H54 (cell line): Measurements from ENCODE around the gene LDAH.
A peak's percentile ranks its signal among the peaks of the same experiment; 100 is the strongest.

Experiments
- DNase-seq: peaks from one replicate; pipeline ENCODE4 v3.0.0; 2011; ENCODE audit warnings: low spot score, mixed read lengths; ENCODE audit not compliant: insufficient read length
- FAIRE-seq: peaks from 3 replicates; lab custom pipeline; 2011; peaks lifted over from hg19 to GRCh38; lab: Jason Lieb, UNC
- POLR2A ChIP-seq: IDR thresholded peaks from 2 replicates; pipeline ENCODE4 v1.6.1; 2011; ENCODE audit warnings: low read depth, mild to moderate bottlenecking, low read length

Gene LDAH

DNA sequence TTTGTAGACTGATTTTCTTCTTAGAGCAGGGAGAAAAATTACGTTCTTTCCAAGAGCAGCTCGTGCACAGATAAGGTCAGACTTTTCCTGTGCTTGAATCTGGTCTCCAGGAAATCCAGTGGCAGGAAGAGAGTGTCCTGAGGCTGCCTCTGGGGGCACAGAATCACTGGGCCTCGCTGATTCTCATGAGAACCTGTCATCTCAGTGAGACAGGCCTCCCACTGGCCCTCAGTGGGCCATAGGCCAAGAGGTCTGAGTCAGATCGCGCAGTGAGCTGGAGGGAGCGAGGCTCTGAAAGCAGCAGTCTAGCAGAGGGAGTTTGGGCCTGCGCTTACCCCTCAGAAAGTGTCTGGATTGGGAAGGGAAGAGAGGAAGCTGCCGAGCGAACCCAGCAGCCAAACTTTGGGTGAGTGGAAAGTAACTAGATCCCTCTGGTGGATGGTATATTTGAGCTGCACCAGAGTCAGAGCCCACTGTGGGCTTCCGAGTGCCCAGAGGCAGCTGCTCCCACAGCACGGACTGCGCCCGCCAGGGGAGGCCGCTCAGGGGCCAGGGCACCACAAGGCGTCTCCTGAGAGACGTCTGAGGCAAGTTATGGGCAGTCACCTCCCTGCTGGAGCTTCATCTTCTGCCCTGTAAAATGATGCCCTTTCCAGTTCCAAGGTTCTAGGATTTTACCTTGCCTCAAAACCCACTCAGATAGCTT is 147.8 kb downstream of the LDAH start:
- no peak for TF ChIP-seq POLR2A
- DNase-seq (peak; percentile 99), FAIRE-seq (peak; percentile 76)

DNA sequence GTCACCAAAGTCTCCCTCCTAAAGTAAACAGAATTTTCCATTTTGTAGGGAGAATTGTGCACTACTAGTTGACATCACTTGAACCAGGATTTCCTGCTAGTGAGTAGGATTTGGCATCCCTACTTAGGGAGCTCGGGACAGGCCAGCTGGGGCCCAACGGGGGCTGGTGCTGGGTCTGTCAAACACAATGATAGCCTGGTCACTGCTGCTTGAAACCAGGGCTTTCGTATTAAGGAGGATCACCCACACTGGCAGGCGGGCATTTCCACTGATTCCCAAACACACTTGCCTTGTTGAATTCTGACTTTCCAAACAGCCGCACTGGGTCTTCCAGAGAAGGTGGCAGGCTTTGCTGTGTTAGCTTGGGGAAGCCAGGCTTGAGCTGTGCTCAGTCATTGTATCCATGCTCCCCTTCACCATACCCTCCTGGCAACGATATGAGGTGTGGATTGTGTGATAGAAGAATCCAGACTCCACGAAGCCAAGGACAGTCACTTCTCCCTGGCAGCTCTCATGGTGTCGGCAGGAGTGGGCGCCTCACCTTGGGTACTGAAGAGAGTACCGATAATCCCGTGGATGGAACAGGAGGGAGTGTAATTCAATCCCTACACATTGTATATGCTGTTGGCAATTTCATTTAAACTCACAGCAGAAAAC is 148.5 kb downstream of the LDAH start:
- DNase-seq (no peak), FAIRE-seq (no peak)
- TF ChIP-seq POLR2A, result no peak

DNA sequence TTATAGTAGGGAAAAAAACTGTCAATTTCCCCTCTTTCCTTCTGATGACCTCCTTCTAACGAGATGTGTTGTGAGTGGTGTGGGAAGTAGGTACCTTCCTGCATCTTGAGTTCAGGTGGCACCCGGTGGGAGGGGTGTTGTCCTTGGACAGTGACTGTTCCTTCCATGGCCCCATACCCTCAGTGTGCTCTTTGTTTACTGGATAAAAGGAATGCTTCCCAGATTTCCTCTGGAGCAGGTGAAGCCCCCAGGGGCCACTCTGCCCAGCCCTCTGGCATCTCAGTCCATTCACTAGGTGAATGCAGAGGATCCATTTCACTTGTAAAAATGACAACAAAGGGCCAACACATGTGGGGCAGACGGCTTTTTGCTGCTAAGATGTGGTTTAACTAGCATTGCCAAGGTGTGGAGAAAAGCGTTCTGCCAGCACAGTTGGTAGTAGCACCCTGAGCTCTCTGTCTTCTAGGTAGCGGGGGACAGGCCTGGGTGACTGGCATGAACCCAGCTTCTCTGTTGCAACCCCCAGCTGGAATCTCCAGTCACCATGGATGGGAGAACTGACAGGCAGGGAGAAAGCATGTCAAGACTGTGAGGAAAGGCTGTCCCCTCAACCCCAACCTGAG is 149.1 kb downstream of the LDAH start:
- TF ChIP-seq POLR2A, result no peak
- no peak for DNase-seq
- FAIRE-seq, result no peak

DNA sequence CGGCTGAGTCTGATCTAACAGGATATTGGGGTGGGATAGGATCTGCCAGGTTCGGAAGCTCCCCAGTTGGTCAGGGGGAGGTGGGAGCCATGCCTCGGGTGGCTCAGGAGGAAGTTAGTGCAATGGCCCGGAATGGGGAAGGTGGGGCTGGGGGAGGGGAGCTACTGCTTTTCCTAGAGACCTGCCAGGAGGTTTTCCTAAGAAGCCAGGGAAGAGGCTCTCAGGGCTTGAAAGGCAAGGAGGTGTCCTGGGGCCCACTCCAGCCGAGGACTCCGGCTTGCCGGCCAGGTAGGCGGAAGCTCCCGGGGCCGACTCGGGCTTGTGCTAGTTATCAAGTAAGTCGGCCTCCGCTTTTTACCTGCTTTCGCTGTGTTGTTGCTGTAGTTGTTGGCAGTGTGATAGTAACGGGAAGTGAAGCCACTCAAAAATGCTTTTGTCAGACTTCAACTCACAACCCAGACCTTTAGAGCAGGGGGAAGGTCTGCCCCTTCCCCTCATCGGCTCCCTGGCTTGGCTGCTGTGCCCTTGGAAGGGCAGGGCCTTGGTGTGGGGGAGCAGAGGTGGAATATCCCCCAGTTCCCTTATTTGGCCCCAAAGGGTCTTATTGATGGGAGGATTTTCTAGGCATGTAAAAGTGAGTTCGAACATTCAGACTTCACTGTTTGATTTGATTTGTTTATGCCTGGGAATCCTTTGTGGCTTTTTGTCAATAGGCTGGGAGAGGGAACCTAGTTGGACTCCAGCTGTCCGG is 150.5 kb downstream of the LDAH start:
- no peak for FAIRE-seq
- no peak for DNase-seq
- TF ChIP-seq POLR2A, result no peak

DNA sequence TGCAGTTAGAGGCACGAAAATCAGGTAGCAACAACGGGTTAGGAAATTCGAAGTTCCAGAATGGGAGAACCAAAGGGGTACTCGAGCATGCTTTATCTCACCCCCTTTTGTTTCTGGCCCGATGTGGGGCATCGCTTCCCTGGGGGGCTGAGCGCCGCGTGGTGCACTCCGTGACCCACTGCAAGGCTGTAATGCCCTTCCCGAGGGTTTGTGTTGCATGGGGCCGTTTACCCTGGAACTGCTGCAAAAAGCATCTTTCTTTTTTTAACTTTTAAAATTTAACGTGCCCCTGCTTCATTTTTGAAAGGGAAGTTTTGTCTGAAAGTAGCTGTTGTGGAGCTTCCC is 151.2 kb downstream of the LDAH start:
- no peak for FAIRE-seq
- no peak for DNase-seq
- TF ChIP-seq POLR2A, result no peak

DNA sequence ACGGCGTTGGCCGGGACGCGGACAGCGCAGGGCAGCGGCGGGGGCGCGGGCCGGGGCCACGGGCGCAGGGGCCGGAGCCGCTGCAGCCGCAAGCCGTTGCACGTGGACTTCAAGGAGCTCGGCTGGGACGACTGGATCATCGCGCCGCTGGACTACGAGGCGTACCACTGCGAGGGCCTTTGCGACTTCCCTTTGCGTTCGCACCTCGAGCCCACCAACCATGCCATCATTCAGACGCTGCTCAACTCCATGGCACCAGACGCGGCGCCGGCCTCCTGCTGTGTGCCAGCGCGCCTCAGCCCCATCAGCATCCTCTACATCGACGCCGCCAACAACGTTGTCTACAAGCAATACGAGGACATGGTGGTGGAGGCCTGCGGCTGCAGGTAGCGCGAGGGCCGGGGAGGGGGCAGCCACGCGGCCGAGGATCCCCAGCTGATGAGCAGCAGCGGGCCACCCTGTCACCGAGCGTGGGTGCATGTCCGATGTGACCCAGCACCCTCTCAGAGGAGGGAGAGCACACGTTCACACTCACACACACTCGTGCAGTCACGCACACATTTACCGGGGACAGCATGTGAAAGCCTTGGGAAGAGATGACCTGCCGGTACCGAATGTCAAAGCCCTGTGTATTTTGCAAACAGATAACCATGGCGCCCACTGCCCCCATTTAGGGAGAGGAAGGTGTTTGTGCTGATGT is 151.7 kb downstream of the LDAH start:
- no peak for FAIRE-seq
- TF ChIP-seq POLR2A, result no peak
- DNase-seq, result no peak

DNA sequence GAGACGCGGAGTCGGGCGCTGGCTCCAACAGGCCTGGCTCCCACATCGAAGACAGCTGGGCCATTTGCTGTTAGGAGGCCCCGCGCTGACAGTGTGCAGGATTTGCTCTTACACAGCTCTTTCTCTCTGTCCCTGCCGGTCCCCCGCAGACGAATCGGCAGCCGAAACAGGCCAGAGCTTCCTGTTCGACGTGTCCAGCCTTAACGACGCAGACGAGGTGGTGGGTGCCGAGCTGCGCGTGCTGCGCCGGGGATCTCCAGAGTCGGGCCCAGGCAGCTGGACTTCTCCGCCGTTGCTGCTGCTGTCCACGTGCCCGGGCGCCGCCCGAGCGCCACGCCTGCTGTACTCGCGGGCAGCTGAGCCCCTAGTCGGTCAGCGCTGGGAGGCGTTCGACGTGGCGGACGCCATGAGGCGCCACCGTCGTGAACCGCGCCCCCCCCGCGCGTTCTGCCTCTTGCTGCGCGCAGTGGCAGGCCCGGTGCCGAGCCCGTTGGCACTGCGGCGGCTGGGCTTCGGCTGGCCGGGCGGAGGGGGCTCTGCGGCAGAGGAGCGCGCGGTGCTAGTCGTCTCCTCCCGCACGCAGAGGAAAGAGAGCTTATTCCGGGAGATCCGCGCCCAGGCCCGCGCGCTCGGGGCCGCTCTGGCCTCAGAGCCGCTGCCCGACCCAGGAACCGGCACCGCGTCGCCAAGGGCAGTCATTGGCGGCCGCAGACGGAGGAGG is 152.4 kb downstream of the LDAH start:
- DNase-seq, result no peak
- TF ChIP-seq POLR2A, result no peak
- no peak for FAIRE-seq

DNA sequence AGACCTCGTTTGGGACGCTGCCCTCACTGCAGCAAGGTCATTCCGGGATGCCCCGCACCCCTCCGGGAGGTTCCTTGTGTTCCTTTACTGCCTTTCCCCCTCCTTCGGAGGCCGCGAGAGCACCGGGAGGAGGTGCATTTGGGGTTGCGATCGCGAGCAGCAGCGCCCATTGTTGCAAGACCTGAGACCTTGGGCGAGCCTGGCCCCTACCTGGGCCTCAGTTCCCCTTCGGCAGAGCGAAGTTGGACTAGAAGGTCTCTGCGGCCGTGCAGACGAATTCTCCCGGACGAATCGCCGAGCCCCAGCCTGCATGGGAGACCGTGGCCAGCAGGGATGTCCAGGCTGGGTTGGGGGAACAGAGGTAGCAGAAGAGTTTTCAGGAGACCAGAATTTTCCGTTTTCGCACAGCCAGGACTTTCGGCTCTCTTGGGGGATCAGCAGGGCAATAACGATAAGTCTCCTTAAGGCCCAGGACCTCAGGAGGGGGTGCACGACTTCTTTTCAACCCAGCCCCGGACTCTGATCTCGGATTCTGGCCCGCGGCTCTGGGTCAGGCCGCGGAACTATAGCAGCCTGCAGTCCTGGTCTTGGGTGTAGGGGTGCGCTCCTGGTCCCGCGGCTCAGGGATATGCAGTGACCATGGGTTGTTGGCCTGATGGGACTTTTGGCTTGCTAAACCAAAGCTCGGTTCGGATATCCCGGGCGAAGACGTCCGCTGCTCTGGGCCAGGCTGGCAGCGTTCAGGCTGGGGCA is 153.2 kb downstream of the LDAH start:
- DNase-seq (no peak), FAIRE-seq (no peak)
- no peak for TF ChIP-seq POLR2A

DNA sequence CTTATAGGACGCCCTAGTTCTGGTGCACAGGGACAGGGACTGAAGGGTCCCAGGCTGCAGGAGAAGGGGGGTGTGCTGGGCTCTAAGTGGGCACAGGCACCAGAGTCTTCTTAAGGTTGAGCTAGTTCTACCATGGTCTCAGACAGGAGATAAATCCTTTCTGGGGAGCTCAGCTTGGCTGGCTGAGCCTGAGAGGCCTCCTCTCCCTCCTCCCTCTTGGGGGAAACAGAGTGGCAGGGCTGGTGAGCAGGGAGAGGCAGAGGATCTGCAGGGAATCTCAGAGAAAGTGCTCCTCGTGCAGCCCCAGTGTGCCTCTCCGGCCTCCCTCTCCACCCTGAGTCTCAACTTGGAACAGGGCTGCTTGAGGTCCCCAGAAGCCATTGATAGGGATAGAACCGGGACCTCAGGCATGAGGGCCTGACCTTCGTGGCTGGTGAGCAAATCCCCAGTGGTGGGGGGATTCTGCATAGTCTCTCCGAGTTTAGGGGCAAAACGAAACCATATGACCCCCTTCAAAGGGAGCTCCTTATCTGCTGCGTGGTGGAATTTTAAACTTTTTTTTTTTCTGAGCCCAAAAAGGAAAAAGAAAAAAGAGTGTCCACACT is 153.9 kb downstream of the LDAH start:
- FAIRE-seq (no peak), DNase-seq (no peak)
- TF ChIP-seq POLR2A, result no peak

DNA sequence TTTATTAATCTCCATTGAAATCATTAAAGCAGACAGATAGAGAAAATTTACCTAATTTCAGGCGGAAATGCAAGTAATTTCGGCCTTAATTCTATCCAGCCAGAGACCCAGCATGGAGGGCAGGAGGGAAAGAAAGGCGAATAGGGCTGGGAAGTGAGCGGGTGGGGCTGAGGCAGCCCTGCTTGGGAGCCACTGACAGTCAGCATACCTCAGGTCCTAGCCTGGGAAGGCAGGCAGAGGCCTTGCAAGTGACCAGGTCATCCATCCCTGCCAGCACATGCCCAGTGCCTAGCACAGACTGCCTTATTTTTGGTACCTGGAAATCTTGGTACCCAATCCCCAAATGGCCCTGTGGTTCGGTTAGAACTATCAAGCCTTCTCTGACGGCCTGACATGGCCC is 154.4 kb downstream of the LDAH start:
- TF ChIP-seq POLR2A, result no peak
- DNase-seq, result no peak
- FAIRE-seq, result no peak

DNA sequence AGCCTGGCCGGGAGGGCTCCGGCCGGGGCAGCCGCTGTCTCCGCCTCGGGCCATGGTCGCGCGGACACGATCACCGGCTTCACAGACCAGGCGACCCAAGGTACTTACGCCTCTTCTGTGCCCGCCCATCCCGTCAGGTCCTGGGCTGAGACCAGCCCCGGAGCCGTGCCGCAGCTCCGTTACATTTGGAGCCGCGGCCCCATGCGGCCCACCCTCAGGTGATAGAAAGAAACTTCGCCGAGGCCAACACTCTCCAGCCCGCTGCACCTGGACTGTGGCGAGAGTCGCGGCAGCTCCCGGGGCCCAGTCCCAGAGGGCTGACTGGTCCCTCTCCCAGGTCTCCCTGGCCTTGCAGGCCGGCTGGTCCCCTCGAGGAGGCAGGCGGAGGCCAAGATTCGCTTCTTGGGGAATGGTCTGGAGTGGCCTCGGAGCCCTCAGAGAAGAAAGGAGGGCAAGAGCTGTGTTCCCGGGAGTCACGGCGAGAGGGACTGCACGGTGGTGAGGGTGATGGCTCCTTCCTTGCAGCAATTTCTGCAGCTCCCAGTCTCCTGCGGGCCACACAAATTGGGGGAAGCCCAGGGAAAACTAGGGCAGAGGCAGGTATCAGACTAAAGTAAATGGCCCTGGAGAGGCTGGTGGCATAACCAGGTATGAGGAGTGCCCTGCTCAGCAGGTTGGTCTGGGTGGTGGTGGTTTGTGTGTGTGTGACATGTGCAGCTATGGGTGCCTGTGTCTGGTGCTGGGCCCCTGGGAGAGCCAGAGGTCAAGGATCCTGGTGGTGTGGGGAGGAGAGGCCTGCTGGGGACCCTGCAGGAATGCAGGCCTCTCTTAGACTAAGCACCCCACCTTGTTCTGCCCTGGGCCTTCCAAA is 155.1 kb downstream of the LDAH start:
- DNase-seq, result no peak
- no peak for TF ChIP-seq POLR2A
- FAIRE-seq, result no peak

DNA sequence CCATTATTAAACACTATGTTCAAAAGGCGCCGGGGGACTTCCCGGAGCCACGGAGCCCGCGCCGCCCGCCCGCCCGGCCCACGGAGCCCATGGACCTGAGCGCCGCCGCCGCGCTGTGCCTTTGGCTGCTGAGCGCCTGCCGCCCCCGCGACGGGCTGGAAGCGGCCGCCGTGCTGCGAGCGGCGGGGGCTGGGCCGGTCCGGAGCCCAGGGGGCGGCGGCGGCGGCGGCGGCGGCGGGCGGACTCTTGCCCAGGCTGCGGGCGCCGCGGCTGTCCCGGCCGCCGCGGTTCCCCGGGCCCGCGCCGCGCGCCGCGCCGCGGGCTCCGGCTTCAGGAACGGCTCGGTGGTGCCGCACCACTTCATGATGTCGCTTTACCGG is 155.8 kb downstream of the LDAH start:
- TF ChIP-seq POLR2A, result no peak
- DNase-seq, result no peak
- no peak for FAIRE-seq
